Activated CD4-positive, alpha-beta T cell treated with anti-CD3 and anti-CD28 coated beads, Interleukin-2, amount 10 ng/mL, durations not matched to agents 24 days and 14 days (primary cell): Measurements from ENCODE around the gene THOC2. TPM values are rescaled to one million over a fixed set of nuclear protein-coding genes. Genes with fewer than 3 reads are reported as not detected.

ENCODE experiments used
- DNase-seq: peaks from one replicate; pipeline ENCODE4 v3.0.0; 2022
- H3K27ac Mint-ChIP-seq: one replicate; pipeline ENCODE4 v1.8.0; 2022; ENCODE audit warnings: mild to moderate bottlenecking, mixed read lengths
- H3K27me3 Mint-ChIP-seq: one replicate; pipeline ENCODE4 v1.8.0; 2022; ENCODE audit warnings: mixed read lengths
- H3K36me3 Mint-ChIP-seq: one replicate; pipeline ENCODE4 v1.8.0; 2022; ENCODE audit warnings: low read depth, mild to moderate bottlenecking, mixed read lengths
- H3K4me1 Mint-ChIP-seq: one replicate; pipeline ENCODE4 v1.8.0; 2021; ENCODE audit warnings: mixed read lengths
- H3K4me3 Mint-ChIP-seq: one replicate; pipeline ENCODE4 v1.8.0; 2022; ENCODE audit warnings: mild to moderate bottlenecking, moderate library complexity, mixed read lengths
- H3K9me3 Mint-ChIP-seq: one replicate; pipeline ENCODE4 v1.8.0; 2021; ENCODE audit warnings: mixed read lengths
- intact Hi-C: fragments of 100-400 bp; cut with micrococcal nuclease; formaldehyde crosslinking; loops from one replicate; pipeline ENCODE4 v1.15.1; 2023
- total RNA-seq: library from RNA; stranded (reverse); gene quantifications from 2 replicates; pipeline ENCODE4 v1.2.3, GENCODE V29; 2022

THOC2 gene
- total RNA-seq, 1 donor from 2014 or later = 96.7 TPM

DNA sequence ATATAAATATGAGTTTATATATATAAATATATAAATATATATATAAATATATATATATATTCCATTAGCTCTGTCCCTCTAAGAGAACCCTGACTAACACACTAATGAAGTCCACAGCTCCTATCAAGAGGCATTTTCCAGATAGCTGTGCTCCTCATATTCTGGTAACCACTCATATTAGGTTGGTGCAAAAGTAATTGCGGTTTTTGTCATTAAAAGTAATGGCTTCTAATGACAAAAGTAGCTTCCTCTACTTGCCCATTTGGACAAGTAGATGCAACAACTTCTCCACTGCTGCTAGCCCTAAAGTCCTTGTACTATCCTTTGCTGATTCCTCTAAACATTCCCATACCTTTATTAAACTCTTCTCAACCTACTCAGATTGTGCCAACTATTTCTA, 182.0 kb downstream of the THOC2 start:
- intact Hi-C loops = no loop called here
- no peaks in the 10 kb centered on the region for H3K9me3 Mint-ChIP-seq
- no peaks in the 10 kb centered on the region for H3K4me1 Mint-ChIP-seq
- H3K4me3 Mint-ChIP-seq = no peak overlapping the region
- peaks cover 2% of the 10 kb centered on the region for H3K27me3 Mint-ChIP-seq
- DNase-seq = no peak
- H3K27ac Mint-ChIP-seq = no peak overlapping the region
- H3K36me3 Mint-ChIP-seq = no peaks in the 10 kb centered on the region

Other genes starting within 250 kb of the THOC2 start
- gene XIAP, start 127.0 kb upstream of the THOC2 start, total RNA-seq = 34.7 and 36.3 TPM in 2 replicates
- gene STAG2, start 228.7 kb upstream of the THOC2 start, total RNA-seq = 101 and 103 TPM in 2 replicates